CD4-positive, alpha-beta T cell treated with Interleukin-6 for 4 hours (primary cell): ENCODE results near the gene PAF1.
A peak's percentile ranks its signal among the peaks of the same experiment; 100 is the strongest.
"Not testable (repeated sequence)": the region's sequence is repeated elsewhere in the genome, so short reads cannot be mapped to it uniquely, and the experiment has no call there.

Experiments used
- DNase-seq: peaks from one replicate; pipeline ENCODE4 v3.0.0-alpha.2; 2020; ENCODE audit warnings: mixed read lengths

The PAF1 gene

GRCh38 chr19:39351537-39352064 lies 39.3 kb downstream of the PAF1 start:
- DNase-seq: peak; percentile 13

GRCh38 chr19:39350156-39350555 lies 40.8 kb downstream of the PAF1 start:
- no peak for DNase-seq

GRCh38 chr19:39349326-39349725 lies 41.6 kb downstream of the PAF1 start:
- no peak for DNase-seq

- DNase-seq: no peak
Observed at GRCh38 chr19:39347332-39348164, 43.4 kb downstream of the PAF1 start.

- DNase-seq: no peak
Observed at GRCh38 chr19:39345956-39346355, 45.0 kb downstream of the PAF1 start.

GRCh38 chr19:39342647-39343305 lies 48.1 kb downstream of the PAF1 start:
- DNase-seq: no peak

- DNase-seq: peak; percentile 100
Observed at GRCh38 chr19:39341719-39342604, 48.9 kb downstream of the PAF1 start, which contains the start of gene SAMD4B. Gene SAMD4B, plus strand, starts transcription at chr19:39342421. Its CDS starts 14,473 bp downstream, at chr19:39356894.

- DNase-seq: peak; percentile 43
Observed at GRCh38 chr19:39341129-39341718, 49.7 kb downstream of the PAF1 start.

GRCh38 chr19:39340156-39340555 lies 50.8 kb downstream of the PAF1 start:
- not testable (repeated sequence) for DNase-seq

- no peak for DNase-seq
Observed at GRCh38 chr19:39339674-39340073, 51.2 kb downstream of the PAF1 start.

GRCh38 chr19:39336483-39336882 lies 54.4 kb downstream of the PAF1 start:
- DNase-seq: no peak
